Liver (tissue), 9 donors: ENCODE measurements around the gene LCN12. TPM values are rescaled to one million over a fixed set of nuclear protein-coding genes. Genes with fewer than 3 reads are reported as not detected.

Experiments used
- DNase-seq: peaks from one replicate; pipeline ENCODE4 v3.0.0-alpha.2; 2017; ENCODE audit warnings: low spot score
- H3K27ac ChIP-seq, 2 donors: one replicate each; pipeline ENCODE4 v1.7.0; 2013; ENCODE audit warnings: inconsistent platforms in 2 of 2, low read length in 2 of 2, control low read depth in 1 of 2, low read depth in 1 of 2, mild to moderate bottlenecking in 1 of 2
- H3K27me3 ChIP-seq, 4 donors: one replicate each; pipeline versions ENCODE4 v1.6.1 to v1.7.0; 2013; ENCODE audit warnings: low read length in 3 of 4, inconsistent platforms in 1 of 4, mild to moderate bottlenecking in 1 of 4, moderate library complexity in 1 of 4; ENCODE audit not compliant: control insufficient read depth in 4 of 4, insufficient read depth in 4 of 4
- H3K36me3 ChIP-seq, 4 donors: one replicate each; pipeline versions ENCODE4 v1.6.1 to v1.7.0; 2013; ENCODE audit warnings: low read length in 3 of 4, mild to moderate bottlenecking in 3 of 4, low read depth in 1 of 4, moderate library complexity in 1 of 4; ENCODE audit not compliant: control insufficient read depth in 4 of 4, insufficient read depth in 3 of 4
- H3K4me1 ChIP-seq, 4 donors: one replicate each; pipeline versions ENCODE4 v1.6.1 to v1.7.0; 2013; ENCODE audit warnings: low read length in 3 of 4, mild to moderate bottlenecking in 3 of 4, moderate library complexity in 1 of 4; ENCODE audit not compliant: control insufficient read depth in 4 of 4, insufficient read depth in 4 of 4
- H3K4me3 ChIP-seq, 3 donors: one replicate each; pipeline versions ENCODE4 v1.6.1 to v1.7.0; 2013; ENCODE audit warnings: low read length in 3 of 3, control low read depth in 1 of 3, low read depth in 1 of 3, mild to moderate bottlenecking in 1 of 3
- H3K9ac ChIP-seq, 2 donors: one replicate each; pipeline ENCODE4 v1.7.0; 2013; ENCODE audit warnings: low read length in 2 of 2, mild to moderate bottlenecking in 2 of 2, moderate library complexity in 2 of 2, control low read depth in 1 of 2, low read depth in 1 of 2
- H3K9me3 ChIP-seq, 4 donors: one replicate each; pipeline versions ENCODE4 v1.6.1 to v1.7.0; 2013; ENCODE audit warnings: low read length in 3 of 4; ENCODE audit not compliant: control insufficient read depth in 4 of 4
- ATF3 ChIP-seq: IDR thresholded peaks from 2 replicates; pipeline ENCODE4 v1.6.1; 2016; ENCODE audit warnings: antibody characterized with exemption
- CTCF ChIP-seq: fragments of 150-350 bp; IDR thresholded peaks from 2 replicates; pipeline ENCODE4 v1.5.1; 2017; ENCODE audit warnings: improper control_type of control experiment, low read depth, low read length; ENCODE audit not compliant: missing input control
- EGR1 ChIP-seq, 2 donors: IDR thresholded peaks; 2 replicates each; pipeline ENCODE4 v1.6.1; 2016 to 2018; ENCODE audit warnings: antibody characterized with exemption in 2 of 2, low read depth in 2 of 2
- FOXA1 ChIP-seq: IDR thresholded peaks from 2 replicates; pipeline ENCODE4 v1.6.1; 2016; ENCODE audit warnings: antibody characterized with exemption
- FOXA2 ChIP-seq: IDR thresholded peaks from 2 replicates; pipeline ENCODE4 v1.6.1; 2016; ENCODE audit warnings: antibody characterized with exemption
- GABPA ChIP-seq, 2 donors: IDR thresholded peaks in 1 of 2; conservative IDR thresholded peaks in 1 of 2; 2 replicates each; pipeline ENCODE4 v1.6.1; 2016; ENCODE audit warnings: antibody characterized with exemption in 2 of 2, mild to moderate bottlenecking in 1 of 2, moderate library complexity in 1 of 2
- HNF4A ChIP-seq, 2 donors: conservative IDR thresholded peaks; 2 replicates each; pipeline ENCODE4 v1.6.1; 2016; ENCODE audit warnings: antibody characterized with exemption in 2 of 2, mild to moderate bottlenecking in 2 of 2
- HNF4G ChIP-seq: IDR thresholded peaks from 2 replicates; pipeline ENCODE4 v1.6.1; 2016; ENCODE audit warnings: antibody characterized with exemption
- JUND ChIP-seq, 2 donors: IDR thresholded peaks; 2 replicates each; pipeline ENCODE4 v1.6.1; 2016; ENCODE audit warnings: antibody characterized with exemption in 2 of 2
- MAX ChIP-seq: IDR thresholded peaks from 2 replicates; pipeline ENCODE4 v1.6.1; 2016; ENCODE audit warnings: antibody characterized with exemption
- NR2F2 ChIP-seq: IDR thresholded peaks from 2 replicates; pipeline ENCODE4 v1.6.1; 2016; ENCODE audit warnings: antibody characterized with exemption
- RAD21 ChIP-seq, 2 donors: IDR thresholded peaks; 2 replicates each; pipeline ENCODE4 v1.6.1; 2016; ENCODE audit warnings: antibody characterized with exemption in 2 of 2, mild to moderate bottlenecking in 2 of 2
- REST ChIP-seq: IDR thresholded peaks from 2 replicates; pipeline ENCODE4 v1.6.1; 2016; ENCODE audit warnings: antibody characterized with exemption, mild to moderate bottlenecking
- RXRA ChIP-seq, 2 donors: IDR thresholded peaks; 2 replicates each; pipeline ENCODE4 v1.6.1; 2017 to 2018; ENCODE audit warnings: antibody characterized with exemption in 2 of 2, mild to moderate bottlenecking in 1 of 2
- SP1 ChIP-seq: IDR thresholded peaks from 2 replicates; pipeline ENCODE4 v1.6.1; 2018; ENCODE audit warnings: antibody characterized with exemption, mild to moderate bottlenecking
- TAF1 ChIP-seq: conservative IDR thresholded peaks from 2 replicates; pipeline ENCODE4 v1.6.1; 2016; ENCODE audit warnings: antibody characterized with exemption, mild to moderate bottlenecking
- YY1 ChIP-seq: IDR thresholded peaks from 2 replicates; pipeline ENCODE4 v1.6.1; 2016; ENCODE audit warnings: antibody characterized with exemption, mild to moderate bottlenecking
- ZBTB33 ChIP-seq: IDR thresholded peaks from 2 replicates; pipeline ENCODE4 v1.6.1; 2016; ENCODE audit warnings: antibody characterized with exemption
- WGBS: extraction: QIAGEN DNeasy Blood & Tissue Kit; methylation state at CpG from one replicate; pipeline ENCODE4 v1.1.7; 2013; 5-methylcytosine and 5-hydroxymethylcytosine counted together
- polyA plus RNA-seq, 2 donors: library from polyadenylated mRNA; stranded (reverse) in 1 of 2; unstranded in 1 of 2; fragments of 200-250 nt in 1 of 2; fragments of >200 nt in 1 of 2; fragmentation: Nextera tagmentation in 1 of 2; extraction: Ambion mirVana in 1 of 2; gene quantifications; one replicate each; pipeline versions ENCODE4 v1.2.1 to v1.2.3, GENCODE V29; 2013 to 2015
- total RNA-seq, 2 donors: library from RNA; depleted of rRNA; stranded (reverse); fragments of >200 nt; gene quantifications; one replicate each; pipeline ENCODE4 v1.2.3, GENCODE V29; 2014
- donor health status: healthy.
- donor health status: healthy.
- donor health status: healthy.
- donor health status: healthy.
- donor health status: healthy.

LCN12 gene
- total and polyA plus RNA-seq, 4 donors: 2.3 to 12.2 (median 6.2) TPM

- no peaks in the 10 kb centered on the region for H3K4me1 ChIP-seq
- no peak for TF ChIP-seq TAF1
- no peak for TF ChIP-seq RXRA (IDR thresholded peaks at IDR 0.05)
- TF ChIP-seq SP1: no peak
- no peak for TF ChIP-seq MAX
- DNase-seq: no peak
- H3K9ac ChIP-seq: no peak overlapping the region
- WGBS: 93% methylated on average over 17 of the region's 17 CpGs
- H3K36me3 ChIP-seq: peaks cover 3 to 47% (median 10%) of the 10 kb centered on the region in 4 donors
- no peaks in the 10 kb centered on the region for H3K27me3 ChIP-seq
- no peak overlapping the region for H3K27ac ChIP-seq
- H3K9me3 ChIP-seq: no peaks in the 10 kb centered on the region
- no peak overlapping the region for H3K4me3 ChIP-seq
Measured at GRCh38 chr9:136913701-136914438, 38.2 kb upstream of the LCN12 start.

- no peak for DNase-seq
- no peak overlapping the region for H3K27ac ChIP-seq
- H3K4me3 ChIP-seq: no peak overlapping the region
- no peak for TF ChIP-seq ZBTB33
- TF ChIP-seq FOXA2: no peak
- TF ChIP-seq HNF4G: no peak
- no peak for TF ChIP-seq YY1
- no peak for TF ChIP-seq REST
- no peak for TF ChIP-seq MAX
- no peak for TF ChIP-seq FOXA1
- TF ChIP-seq SP1: no peak
- no peak for TF ChIP-seq TAF1
- no peak for TF ChIP-seq ATF3
- no peak for TF ChIP-seq EGR1 (IDR thresholded peaks at IDR 0.05; ENCODE audit: low read depth in 2 of 2)
- no peak for TF ChIP-seq HNF4A (conservative IDR thresholded peaks at IDR 0.05)
- TF ChIP-seq NR2F2: no peak
- no peak for TF ChIP-seq JUND (IDR thresholded peaks at IDR 0.05)
- TF ChIP-seq CTCF: no peak
- TF ChIP-seq GABPA (IDR thresholded peaks at IDR 0.05 in 1 of 2, conservative IDR thresholded peaks at IDR 0.05 in 1 of 2): no peak
- TF ChIP-seq RAD21 (IDR thresholded peaks at IDR 0.05): no peak
- TF ChIP-seq RXRA (IDR thresholded peaks at IDR 0.05): no peak
- no peaks in the 10 kb centered on the region for H3K9me3 ChIP-seq
- peaks cover 6 to 42% (median 9%) of the 10 kb centered on the region in 4 donors for H3K36me3 ChIP-seq
- H3K4me1 ChIP-seq: no peaks in the 10 kb centered on the region
- WGBS: 91% methylated on average over 21 of the region's 21 CpGs
- no peaks in the 10 kb centered on the region for H3K27me3 ChIP-seq
- no peak overlapping the region for H3K9ac ChIP-seq
Measured at GRCh38 chr9:136915632-136916329, 36.3 kb upstream of the LCN12 start.
